ENCODE results near the gene SPNS2. TPM values are rescaled to one million over a fixed set of nuclear protein-coding genes. Genes with fewer than 3 reads are reported as not detected.

Gene SPNS2
- total and polyA plus RNA-seq, 10 of the 15 experiments (the other 5 are each of a cell fraction or from before 2014, with no cell fraction given), result 0.04 to 1.1 (median 0.23) TPM; not detected in 2

DNA sequence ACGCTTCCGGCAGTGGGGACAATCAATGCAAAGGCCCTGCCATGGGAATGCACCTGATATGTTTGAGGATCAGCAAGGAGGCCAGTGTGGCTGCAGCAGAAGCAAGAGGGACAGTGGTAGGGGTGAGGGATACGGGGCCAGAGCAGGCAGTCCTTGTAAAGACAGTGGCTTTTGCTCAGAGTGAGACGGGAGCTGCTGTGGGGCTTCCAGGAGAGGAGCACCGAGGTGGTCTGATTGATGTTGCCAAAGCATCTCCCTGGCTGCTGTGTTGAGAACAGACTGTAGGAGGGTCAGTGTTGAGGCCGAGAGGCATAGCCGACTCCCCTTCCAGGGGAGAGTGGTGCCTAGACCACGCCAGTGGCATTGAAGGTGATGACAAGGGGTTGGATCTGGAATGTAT, 11.4 kb upstream of the SPNS2 start:
- Histone ChIP-seq H3K4me3 (no peak overlapping the region), H3K9ac (ENCODE audit: control insufficient read depth, insufficient read depth, low read length) (no peak overlapping the region), H3K4me2 (ENCODE audit: control insufficient read depth, insufficient read depth) (no peak overlapping the region), H3K9me3 (replicated peaks; ENCODE audit: control insufficient read depth, insufficient read depth, low read length) (no peaks in the 10 kb centered on the region), H3K79me2 (ENCODE audit: control insufficient read depth, insufficient read depth, low read length) (no peaks in the 10 kb centered on the region), H3K4me1 (ENCODE audit: control insufficient read depth, insufficient read depth, low read length) (no peaks in the 10 kb centered on the region), H3K27me3 (replicated peaks in 1 of 2; ENCODE audit: control insufficient read depth in 2 of 2, insufficient read depth in 2 of 2, low read length in 1 of 2) (no peaks in the 10 kb centered on the region; a peak in 2 of 4 replicates), H2AFZ (ENCODE audit: control insufficient read depth, low read depth, low read length) (no peak overlapping the region), H4K20me1 (ENCODE audit: control insufficient read depth, insufficient read depth) (no peaks in the 10 kb centered on the region), H3K27ac (ENCODE audit: control insufficient read depth, insufficient read depth) (no peak overlapping the region), H3K36me3 (ENCODE audit: control insufficient read depth in 2 of 2, insufficient read depth in 2 of 2, low read length in 1 of 2) (no peaks in the 10 kb centered on the region)
- ChIA-PET POLR2A (no interaction called here), CTCF (no interaction called here), RAD21 (ENCODE audit: unreplicated experiment) (no interaction called here), SMC1A (ENCODE audit: uncharacterized antibody, unreplicated experiment) (no interaction called here)
- TF ChIP-seq, protein P1, sequence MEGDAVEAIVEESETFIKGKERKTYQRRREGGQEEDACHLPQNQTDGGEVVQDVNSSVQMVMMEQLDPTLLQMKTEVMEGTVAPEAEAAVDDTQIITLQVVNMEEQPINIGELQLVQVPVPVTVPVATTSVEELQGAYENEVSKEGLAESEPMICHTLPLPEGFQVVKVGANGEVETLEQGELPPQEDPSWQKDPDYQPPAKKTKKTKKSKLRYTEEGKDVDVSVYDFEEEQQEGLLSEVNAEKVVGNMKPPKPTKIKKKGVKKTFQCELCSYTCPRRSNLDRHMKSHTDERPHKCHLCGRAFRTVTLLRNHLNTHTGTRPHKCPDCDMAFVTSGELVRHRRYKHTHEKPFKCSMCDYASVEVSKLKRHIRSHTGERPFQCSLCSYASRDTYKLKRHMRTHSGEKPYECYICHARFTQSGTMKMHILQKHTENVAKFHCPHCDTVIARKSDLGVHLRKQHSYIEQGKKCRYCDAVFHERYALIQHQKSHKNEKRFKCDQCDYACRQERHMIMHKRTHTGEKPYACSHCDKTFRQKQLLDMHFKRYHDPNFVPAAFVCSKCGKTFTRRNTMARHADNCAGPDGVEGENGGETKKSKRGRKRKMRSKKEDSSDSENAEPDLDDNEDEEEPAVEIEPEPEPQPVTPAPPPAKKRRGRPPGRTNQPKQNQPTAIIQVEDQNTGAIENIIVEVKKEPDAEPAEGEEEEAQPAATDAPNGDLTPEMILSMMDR (IDR thresholded peaks at IDR 0.05 in 2 of 3, conservative IDR thresholded peaks at IDR 0.05 in 1 of 3; ENCODE audit: control insufficient read depth in 2 of 3, extremely low read depth in 1 of 3, insufficient read depth in 1 of 3, low read depth in 3 of 3, low read length in 3 of 3), result no peak
- no peak for TF ChIP-seq BRCA1 (IDR thresholded peaks at IDR 0.05; ENCODE audit: low read depth, low read length)
- TF ChIP-seq BMI1 (IDR thresholded peaks at IDR 0.05; ENCODE audit: borderline replicate concordance), result no peak
- TF ChIP-seq NFIC (IDR thresholded peaks at IDR 0.05; ENCODE audit: low read depth, low read length), result no peak
- TF ChIP-seq RCOR1 (conservative IDR thresholded peaks at IDR 0.05; ENCODE audit: low read depth, low read length), result no peak
- TF ChIP-seq ZBED1 (IDR thresholded peaks at IDR 0.05; ENCODE audit: borderline replicate concordance), result no peak
- no peak for TF ChIP-seq EGR1 (IDR thresholded peaks at IDR 0.05; ENCODE audit: borderline replicate concordance in 1 of 2, low read depth in 2 of 2, low read length in 2 of 2)
- no peak for TF ChIP-seq PRDM15 (CRISPR knock-in tag; IDR thresholded peaks at IDR 0.05)
- no peak for TF ChIP-seq SMC3 (IDR thresholded peaks at IDR 0.05; ENCODE audit: borderline replicate concordance, low read length)
- no peak for TF ChIP-seq SP1 (IDR thresholded peaks at IDR 0.05; ENCODE audit: low read depth, low read length)
- TF ChIP-seq ZBTB33 (IDR thresholded peaks at IDR 0.05), result no peak
- in situ Hi-C loops (cut with MboI) (no loop called here), intact Hi-C loops (cut with micrococcal nuclease; ENCODE audit: unreplicated experiment) (no loop called here)
- DNase-seq (ENCODE audit: low read depth, low spot score) (no peak), FAIRE-seq (no peak), ATAC-seq (no peak)
- 74% methylated on average over 7 of the region's 8 CpGs for WGBS (ENCODE audit: insufficient coverage, insufficient replicate concordance, low lambda C conversion rate, missing lambda C conversion rate)
- no TSS peak for BruUV-seq (replicated peaks)
